Upper lobe of left lung (tissue), 6 donors: ENCODE measurements around the gene RPRD1A. TPM values are rescaled to one million over a fixed set of nuclear protein-coding genes. Genes with fewer than 3 reads are reported as not detected.

Experiments
- ATAC-seq, 2 donors: fragments of 200-7000 bp; cut with Tn5 transposase; one replicate each; pipeline ENCODE4 v1.9.1; 2022; ENCODE audit warnings: mild to moderate bottlenecking in 2 of 2, moderate library complexity in 2 of 2; ENCODE audit not compliant: low FRiP score in 2 of 2
- DNase-seq, 2 donors: peaks; one replicate each; pipeline ENCODE4 v3.0.0-alpha.2; 2019 to 2020
- H3K27ac ChIP-seq, 4 donors: fragments of 200-600 bp; sonication (generic); one replicate each; pipeline ENCODE4 v1.5.1; 2016 to 2019
- H3K27me3 ChIP-seq, 4 donors: fragments of 200-600 bp; sonication (generic); one replicate each; pipeline ENCODE4 v1.5.1; 2017 to 2019
- H3K36me3 ChIP-seq, 4 donors: fragments of 200-600 bp; sonication (generic); one replicate each; pipeline ENCODE4 v1.5.1; 2016 to 2019
- H3K4me1 ChIP-seq, 4 donors: fragments of 200-600 bp; sonication (generic); one replicate each; pipeline ENCODE4 v1.5.1; 2018 to 2019
- H3K4me3 ChIP-seq, 4 donors: fragments of 200-600 bp; sonication (generic); one replicate each; pipeline ENCODE4 v1.5.1; 2017 to 2019; ENCODE audit warnings: mild to moderate bottlenecking in 2 of 4, moderate library complexity in 1 of 4
- H3K9me3 ChIP-seq, 4 donors: fragments of 200-600 bp; sonication (generic); one replicate each; pipeline ENCODE4 v1.5.1; 2018 to 2019
- CTCF ChIP-seq, 6 experiments: fragments of 450-650 bp in 4 of 6; fragments of 200-600 bp in 2 of 6; sonication (generic) in 2 of 6; IDR thresholded peaks; one replicate each; pipeline ENCODE4 v1.5.1; 2016 to 2019; ENCODE audit warnings: antibody characterized with exemption in 6 of 6
- EP300 ChIP-seq, 4 donors: sonication (generic); formaldehyde crosslinking; IDR thresholded peaks; one replicate each; pipeline ENCODE4 v1.5.1; 2017; ENCODE audit warnings: antibody characterized with exemption in 4 of 4, control low read depth in 2 of 4
- POLR2A ChIP-seq, 4 donors: fragments of 450-650 bp; IDR thresholded peaks; one replicate each; pipeline ENCODE4 v1.5.1; 2016 to 2017; ENCODE audit warnings: antibody characterized with exemption in 4 of 4, mild to moderate bottlenecking in 2 of 4
- POLR2AphosphoS5 ChIP-seq, 2 donors: sonication (generic); formaldehyde crosslinking; IDR thresholded peaks; one replicate each; pipeline ENCODE4 v1.5.1; 2017; ENCODE audit warnings: antibody characterized with exemption in 2 of 2
- WGBS, 2 donors: methylation state at CpG; one replicate each; pipeline ENCODE4 v1.1.5; 2017 to 2018; 5-methylcytosine and 5-hydroxymethylcytosine counted together
- total RNA-seq, 6 donors: library from RNA; depleted of rRNA in 4 of 6; stranded (reverse); fragments of >200 nt in 4 of 6; gene quantifications; one replicate each; pipeline versions ENCODE4 v1.1.0 to v1.2.1, GENCODE V29; 2016 to 2021
- donor health status: DM: no; HTN: no; CAD: no; lungs with moderate emphysema.
- donor health status: DM: no; HTN: yes; CAD: no; lungs with severe emphysema.

Gene RPRD1A
- total RNA-seq, 6 donors from 2014 or later = 30.6 to 84.4 (median 44.3) TPM

- Histone ChIP-seq H3K4me1 (no peaks in the 10 kb centered on the region), H3K36me3 (peaks cover 0 to 37% (median 6%) of the 10 kb centered on the region in 4 donors), H3K4me3 (no peak overlapping the region), H3K27me3 (no peaks in the 10 kb centered on the region), H3K9me3 (no peaks in the 10 kb centered on the region), H3K27ac (no peak overlapping the region)
- TF ChIP-seq EP300 (IDR thresholded peaks at IDR 0.05) (no peak), POLR2A (IDR thresholded peaks at IDR 0.05) (no peak), POLR2AphosphoS5 (IDR thresholded peaks at IDR 0.05) (no peak), CTCF (IDR thresholded peaks at IDR 0.05) (no peak)
- no peak for ATAC-seq
- DNase-seq = no peak
Observed at GRCh38 chr18:35991696-35992095, 75.7 kb downstream of the RPRD1A start.

GRCh38 chr18:35983818-35984217 is 83.5 kb downstream of the RPRD1A start:
- H3K36me3 ChIP-seq = peaks cover 5 to 46% (median 18%) of the 10 kb centered on the region in 4 donors
- TF ChIP-seq EP300 (IDR thresholded peaks at IDR 0.05) (no peak), POLR2A (IDR thresholded peaks at IDR 0.05) (no peak), POLR2AphosphoS5 (IDR thresholded peaks at IDR 0.05) (no peak), CTCF (IDR thresholded peaks at IDR 0.05) (no peak)
- no peaks in the 10 kb centered on the region for H3K27me3 ChIP-seq
- WGBS, 2 donors = 91 to 96% methylated on average over 5 of the region's 5 CpGs
- no peaks in the 10 kb centered on the region for H3K9me3 ChIP-seq
- DNase-seq (no peak), ATAC-seq (no peak)
- no peaks in the 10 kb centered on the region for H3K4me1 ChIP-seq
- H3K27ac ChIP-seq = no peak overlapping the region
- no peak overlapping the region for H3K4me3 ChIP-seq

GRCh38 chr18:35983147-35983546 is 84.2 kb downstream of the RPRD1A start:
- Histone ChIP-seq H3K36me3 (peaks cover 11 to 46% (median 25%) of the 10 kb centered on the region in 4 donors), H3K4me3 (no peak overlapping the region), H3K4me1 (no peaks in the 10 kb centered on the region), H3K27ac (no peak overlapping the region), H3K27me3 (no peaks in the 10 kb centered on the region), H3K9me3 (no peaks in the 10 kb centered on the region)
- DNase-seq (no peak), ATAC-seq (no peak)
- TF ChIP-seq CTCF (IDR thresholded peaks at IDR 0.05) (no peak), EP300 (IDR thresholded peaks at IDR 0.05) (no peak), POLR2AphosphoS5 (IDR thresholded peaks at IDR 0.05) (no peak)

- no peaks in the 10 kb centered on the region for H3K27me3 ChIP-seq
- no peak for TF ChIP-seq CTCF (IDR thresholded peaks at IDR 0.05)
- no peak for TF ChIP-seq EP300 (IDR thresholded peaks at IDR 0.05)
- TF ChIP-seq POLR2AphosphoS5 (IDR thresholded peaks at IDR 0.05) = no peak
- no peak for TF ChIP-seq POLR2A (IDR thresholded peaks at IDR 0.05)
- no peak overlapping the region for H3K4me3 ChIP-seq
- no peak overlapping the region for H3K27ac ChIP-seq
- no peaks in the 10 kb centered on the region for H3K4me1 ChIP-seq
- DNase-seq = no peak
- H3K9me3 ChIP-seq = no peaks in the 10 kb centered on the region
- WGBS, 2 donors = 89 to 97% methylated on average over 2 of the region's 2 CpGs
- H3K36me3 ChIP-seq = peaks cover 17 to 50% (median 31%) of the 10 kb centered on the region in 4 donors
- no peak for ATAC-seq
Observed at GRCh38 chr18:35982409-35983114, 84.8 kb downstream of the RPRD1A start.

- H3K27me3 ChIP-seq = no peaks in the 10 kb centered on the region
- no peak overlapping the region for H3K4me3 ChIP-seq
- H3K4me1 ChIP-seq = peaks cover under 1 to 3% (median 1%) of the 10 kb centered on the region in 4 donors
- no peaks in the 10 kb centered on the region for H3K9me3 ChIP-seq
- no peak for TF ChIP-seq POLR2A (IDR thresholded peaks at IDR 0.05)
- TF ChIP-seq CTCF (IDR thresholded peaks at IDR 0.05) = no peak
- TF ChIP-seq EP300 (IDR thresholded peaks at IDR 0.05) = no peak
- TF ChIP-seq POLR2AphosphoS5 (IDR thresholded peaks at IDR 0.05) = no peak
- DNase-seq (no peak), ATAC-seq (no peak)
- peaks cover 19 to 85% (median 41%) of the 10 kb centered on the region in 4 donors for H3K36me3 ChIP-seq
- no peak overlapping the region for H3K27ac ChIP-seq
Observed at GRCh38 chr18:35979112-35979511, 88.2 kb downstream of the RPRD1A start.
